NCI-H226 (cell line): Measurements from ENCODE around the gene SF3A2.
"Not testable (repeated sequence)": the region's sequence is repeated elsewhere in the genome, so short reads cannot be mapped to it uniquely, and the experiment has no call there.

Experiments used
- DNase-seq: peaks from one replicate; pipeline ENCODE4 v3.0.0-alpha.2; 2015

Gene SF3A2

GRCh38 chr19:2236314-2237050 lies at the start of gene SF3A2, which contains the start of gene PLEKHJ1:
Gene SF3A2, plus strand, starts transcription at chr19:2236824. Its CDS starts 6,595 bp downstream, at chr19:2243419.
Gene PLEKHJ1, minus strand, starts transcription at chr19:2236329. Its CDS starts 81 bp downstream, at chr19:2236248.
- peak; percentile 95 for DNase-seq

- no peak for DNase-seq
Observed at GRCh38 chr19:2187159-2187558, 49.5 kb upstream of the SF3A2 start.

- DNase-seq, result no peak
Observed at GRCh38 chr19:2188708-2189385, 47.8 kb upstream of the SF3A2 start.

- DNase-seq, result no peak
Observed at GRCh38 chr19:2189880-2190279, 46.7 kb upstream of the SF3A2 start.

GRCh38 chr19:2190848-2191455 lies 45.7 kb upstream of the SF3A2 start:
- DNase-seq, result no peak

- DNase-seq, result no peak
Observed at GRCh38 chr19:2191456-2192310, 44.9 kb upstream of the SF3A2 start.

- DNase-seq, result no peak
Observed at GRCh38 chr19:2192862-2193261, 43.8 kb upstream of the SF3A2 start.

- DNase-seq, result no peak
Observed at GRCh38 chr19:2193807-2194206, 42.8 kb upstream of the SF3A2 start.

- DNase-seq, result no peak
Observed at GRCh38 chr19:2194513-2195078, 42.0 kb upstream of the SF3A2 start.

- no peak for DNase-seq
Observed at GRCh38 chr19:2195361-2195760, 41.3 kb upstream of the SF3A2 start.

- DNase-seq, result no peak
Observed at GRCh38 chr19:2195914-2196313, 40.7 kb upstream of the SF3A2 start.

- no peak for DNase-seq
Observed at GRCh38 chr19:2197270-2197669, 39.4 kb upstream of the SF3A2 start.

GRCh38 chr19:2198317-2198716 lies 38.3 kb upstream of the SF3A2 start:
- DNase-seq, result no peak

GRCh38 chr19:2199215-2199614 lies 37.4 kb upstream of the SF3A2 start:
- no peak for DNase-seq

- DNase-seq, result no peak
Observed at GRCh38 chr19:2199861-2200623, 36.6 kb upstream of the SF3A2 start.

- DNase-seq, result not testable (repeated sequence)
Observed at GRCh38 chr19:2200624-2201294, 35.9 kb upstream of the SF3A2 start.

- no peak for DNase-seq
Observed at GRCh38 chr19:2201473-2202148, 35.0 kb upstream of the SF3A2 start.

GRCh38 chr19:2202366-2202765 lies 34.3 kb upstream of the SF3A2 start:
- DNase-seq, result no peak

GRCh38 chr19:2207008-2207407 lies 29.6 kb upstream of the SF3A2 start:
- no peak for DNase-seq

GRCh38 chr19:2207991-2208860 lies 28.4 kb upstream of the SF3A2 start:
- DNase-seq, result no peak
